B cell (primary cell): ENCODE data around the gene EFR3B.

Experiments used
- CTCF ChIP-seq: fragments of 200-600 bp; IDR thresholded peaks from one replicate; pipeline ENCODE4 v1.8.0; 2022; ENCODE audit warnings: antibody characterized with exemption, mild to moderate bottlenecking
- EZH2 ChIP-seq: IDR thresholded peaks from 2 replicates; pipeline ENCODE4 v1.6.1; 2012; ENCODE audit warnings: borderline replicate concordance, low read depth, mild to moderate bottlenecking, moderate library complexity, low read length; ENCODE audit not compliant: insufficient read depth, poor library complexity, severe bottlenecking

DNA sequence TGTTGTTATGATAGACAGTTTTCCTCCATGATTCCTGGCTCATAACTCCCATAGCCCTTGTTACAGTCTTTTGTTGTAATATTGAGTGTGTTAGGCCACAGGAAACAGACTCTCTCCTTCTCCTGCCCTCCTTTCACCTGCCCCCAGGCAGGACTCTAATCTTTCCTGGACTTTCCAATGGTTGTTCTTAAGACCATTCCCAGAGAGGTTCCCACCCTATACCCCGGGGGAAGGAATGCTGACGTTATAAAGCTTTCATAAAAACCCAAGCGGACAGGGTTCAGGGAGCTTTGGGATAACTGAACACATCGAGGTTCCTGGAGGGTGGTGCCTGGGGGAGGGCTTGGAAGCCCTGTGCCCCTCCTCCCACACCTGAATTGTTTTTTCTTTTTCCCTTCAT lies 2.8 kb upstream of the EFR3B start:
- TF ChIP-seq CTCF (no peak), EZH2 (no peak)
